ENCODE results near the gene DEDD2.

- TF ChIP-seq POLR2A (IDR thresholded peaks at IDR 0.05) (no peak), CTCF (IDR thresholded peaks at IDR 0.05) (no peak)
Measured at GRCh38 chr19:42242069-42242511, 24.6 kb upstream of the DEDD2 start.
